Calu3 (cell line): ENCODE data around the gene METTL23. TPM values are rescaled to one million over a fixed set of nuclear protein-coding genes. Genes with fewer than 3 reads are reported as not detected.

ENCODE experiments used
- BruUV-seq: library from RNA; stranded (reverse); fragments of 400-500 nt; replicated peaks from 2 replicates; lab custom pipeline; 2021; lab: Mats Ljungman, UMichigan
- CTCF ChIA-PET: fragments of 300-600 bp; sonication (Branson Sonifier 250); formaldehyde crosslinking; loops from one replicate; lab custom pipeline; 2022; ENCODE audit warnings: antibody characterized with exemption; lab: Charles Lee
- DNase-seq: peaks from one replicate; pipeline ENCODE4 v3.0.0; 2022
- H3K27ac Mint-ChIP-seq: one replicate; pipeline ENCODE4 v1.8.0; 2022; ENCODE audit warnings: mixed read lengths; ENCODE audit not compliant: unreplicated experiment
- H3K27me3 Mint-ChIP-seq: one replicate; pipeline ENCODE4 v1.8.0; 2022; ENCODE audit warnings: mixed read lengths; ENCODE audit not compliant: unreplicated experiment
- H3K36me3 Mint-ChIP-seq: one replicate; pipeline ENCODE4 v1.8.0; 2022; ENCODE audit warnings: mild to moderate bottlenecking, moderate library complexity, mixed read lengths; ENCODE audit not compliant: insufficient read depth, unreplicated experiment
- H3K4me1 Mint-ChIP-seq: one replicate; pipeline ENCODE4 v1.8.0; 2022; ENCODE audit warnings: mild to moderate bottlenecking, low read depth, mixed read lengths; ENCODE audit not compliant: unreplicated experiment
- H3K4me3 Mint-ChIP-seq: one replicate; pipeline ENCODE4 v1.8.0; 2022; ENCODE audit warnings: mild to moderate bottlenecking, low read depth, moderate library complexity, mixed read lengths; ENCODE audit not compliant: unreplicated experiment
- H3K9me3 Mint-ChIP-seq: one replicate; pipeline ENCODE4 v1.8.0; 2022; ENCODE audit warnings: low read depth, mixed read lengths; ENCODE audit not compliant: unreplicated experiment
- CTCF ChIP-seq: fragments of 200-600 bp; IDR thresholded peaks from one replicate; pipeline ENCODE4 v1.8.0; 2022; ENCODE audit warnings: antibody characterized with exemption; ENCODE audit not compliant: unreplicated experiment
- intact Hi-C: fragments of 100-400 bp; cut with micrococcal nuclease; formaldehyde crosslinking; loops from one replicate; pipeline ENCODE4 v1.10.0; 2022; ENCODE audit not compliant: unreplicated experiment
- total RNA-seq: library from RNA; stranded (reverse); gene quantifications from 2 replicates; pipeline ENCODE4 v1.2.3, GENCODE V29; 2022

Gene METTL23
- total RNA-seq, 1 experiment from 2014 or later = 58.1 TPM

- no peak for TF ChIP-seq CTCF
- intact Hi-C loops = no loop called here
- peaks cover 17% of the 10 kb centered on the region for H3K27me3 Mint-ChIP-seq
- no peaks in the 10 kb centered on the region for H3K36me3 Mint-ChIP-seq
- no TSS peak for BruUV-seq
- CTCF ChIA-PET = interaction anchor here (0.6 kb wide), 1 partner anchor 13 kb away, joined by 3 read pairs; no protein-coding TSS in a partner anchor
- no peak for DNase-seq
- H3K4me1 Mint-ChIP-seq = peaks cover 6% of the 10 kb centered on the region
- H3K27ac Mint-ChIP-seq = no peak overlapping the region
- no peak overlapping the region for H3K4me3 Mint-ChIP-seq
- H3K9me3 Mint-ChIP-seq = no peaks in the 10 kb centered on the region
These were observed 42.5 kb upstream of the METTL23 start for GRCh38 chr17:76683921-76684745.

- CTCF ChIA-PET = no interaction called here
- DNase-seq = no peak
- intact Hi-C loops = no loop called here
- no peak for TF ChIP-seq CTCF
- no peak overlapping the region for H3K4me3 Mint-ChIP-seq
- H3K36me3 Mint-ChIP-seq = no peaks in the 10 kb centered on the region
- no TSS peak for BruUV-seq
- H3K9me3 Mint-ChIP-seq = no peaks in the 10 kb centered on the region
- peaks cover 6% of the 10 kb centered on the region for H3K4me1 Mint-ChIP-seq
- H3K27ac Mint-ChIP-seq = no peak overlapping the region
- peaks cover 18% of the 10 kb centered on the region for H3K27me3 Mint-ChIP-seq
These were observed 41.9 kb upstream of the METTL23 start for GRCh38 chr17:76684756-76685155.

- no peak overlapping the region for H3K4me3 Mint-ChIP-seq
- CTCF ChIA-PET = interaction anchor here (1.0 kb wide), 1 partner anchor 14 kb away, joined by 3 read pairs; no protein-coding TSS in a partner anchor
- H3K36me3 Mint-ChIP-seq = no peaks in the 10 kb centered on the region
- no peak for TF ChIP-seq CTCF
- BruUV-seq = no TSS peak
- no peaks in the 10 kb centered on the region for H3K9me3 Mint-ChIP-seq
- DNase-seq = no peak
- intact Hi-C loops = no loop called here
- peaks cover 6% of the 10 kb centered on the region for H3K4me1 Mint-ChIP-seq
- H3K27ac Mint-ChIP-seq = no peak overlapping the region
- peaks cover 18% of the 10 kb centered on the region for H3K27me3 Mint-ChIP-seq
These were observed 41.3 kb upstream of the METTL23 start for GRCh38 chr17:76685366-76685765.

- no TSS peak for BruUV-seq
- Mint-ChIP-seq H3K9me3 (no peaks in the 10 kb centered on the region), H3K27ac (no peak overlapping the region), H3K4me3 (no peak overlapping the region), H3K4me1 (peaks cover 4% of the 10 kb centered on the region), H3K27me3 (peaks cover 18% of the 10 kb centered on the region), H3K36me3 (no peaks in the 10 kb centered on the region)
- TF ChIP-seq CTCF = no peak
- intact Hi-C loops = no loop called here
- CTCF ChIA-PET = interaction anchor here (1.0 kb wide), 1 partner anchor 15 kb away, joined by 3 read pairs; no protein-coding TSS in a partner anchor
- DNase-seq = no peak
These were observed 40.8 kb upstream of the METTL23 start for GRCh38 chr17:76685846-76686245.
